SH-SY5Y (cell line): ENCODE data around the gene IRAK2.

Experiments used
- GATA2 ChIP-seq: IDR thresholded peaks from 2 replicates; pipeline ENCODE4 v1.6.1; 2011; ENCODE audit warnings: mild to moderate bottlenecking, low read depth, low read length
- GATA3 ChIP-seq: IDR thresholded peaks from 2 replicates; pipeline ENCODE4 v1.6.1; 2011; ENCODE audit warnings: low read depth, mild to moderate bottlenecking, low read length, moderate library complexity

The IRAK2 gene

GRCh38 chr3:10150987-10151386, 13.7 kb upstream of the IRAK2 start:
- TF ChIP-seq GATA2 (no peak), GATA3 (no peak)

GRCh38 chr3:10154335-10155122, 10.2 kb upstream of the IRAK2 start:
- TF ChIP-seq GATA3: no peak
- TF ChIP-seq GATA2: no peak

- no peak for TF ChIP-seq GATA3
- no peak for TF ChIP-seq GATA2
Measured at GRCh38 chr3:10155123-10155472, 9.6 kb upstream of the IRAK2 start.

GRCh38 chr3:10155658-10156057, 9.1 kb upstream of the IRAK2 start:
- no peak for TF ChIP-seq GATA3
- no peak for TF ChIP-seq GATA2

GRCh38 chr3:10157031-10157430, 7.7 kb upstream of the IRAK2 start:
- TF ChIP-seq GATA2 (peak; percentile 53), GATA3 (no peak)

GRCh38 chr3:10160346-10160745, 4.4 kb upstream of the IRAK2 start:
- TF ChIP-seq GATA2 (no peak), GATA3 (no peak)

- TF ChIP-seq GATA2 (no peak), GATA3 (no peak)
Measured at GRCh38 chr3:10160925-10161324, 3.8 kb upstream of the IRAK2 start.

- TF ChIP-seq GATA3 (no peak), GATA2 (no peak)
Measured at GRCh38 chr3:10162185-10162584, 2.5 kb upstream of the IRAK2 start.

GRCh38 chr3:10166213-10166604, 1.5 kb downstream of the IRAK2 start:
- TF ChIP-seq GATA3: no peak
- TF ChIP-seq GATA2: no peak

- TF ChIP-seq GATA3 (no peak), GATA2 (peak; percentile 63)
Measured at GRCh38 chr3:10169000-10169496, 4.3 kb downstream of the IRAK2 start.

- no peak for TF ChIP-seq GATA3
- TF ChIP-seq GATA2: no peak
Measured at GRCh38 chr3:10170915-10171478, 6.3 kb downstream of the IRAK2 start.

- no peak for TF ChIP-seq GATA2
- TF ChIP-seq GATA3: no peak
Measured at GRCh38 chr3:10173095-10173925, 8.6 kb downstream of the IRAK2 start.

- TF ChIP-seq GATA3 (no peak), GATA2 (no peak)
Measured at GRCh38 chr3:10173926-10174435, 9.3 kb downstream of the IRAK2 start.

- TF ChIP-seq GATA3 (no peak), GATA2 (no peak)
Measured at GRCh38 chr3:10177737-10178136, 13.0 kb downstream of the IRAK2 start.
